Measurements from ENCODE around the gene LRP8.
"Not testable (repeated sequence)": the region's sequence is repeated elsewhere in the genome, so short reads cannot be mapped to it uniquely, and the experiment has no call there.

LRP8 gene

DNA sequence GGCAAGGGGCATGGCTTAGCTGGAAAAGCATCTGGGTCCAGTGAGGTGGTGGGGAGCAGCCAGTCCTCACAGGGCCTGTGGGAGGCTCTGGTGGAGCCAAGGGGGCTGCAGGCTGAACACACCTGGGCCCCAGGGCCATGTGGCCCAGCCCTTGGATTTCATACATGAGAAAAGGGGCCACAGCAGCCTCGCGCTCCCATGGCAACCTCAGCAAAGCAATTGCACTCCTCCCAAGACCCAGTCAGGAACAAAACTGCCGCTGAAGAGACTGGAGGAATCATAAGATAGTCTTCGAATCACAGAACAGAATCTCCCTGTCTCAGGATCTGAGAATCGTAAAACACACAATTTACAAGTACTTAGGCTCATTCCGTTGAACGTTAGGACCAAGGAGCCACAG, 24.6 kb downstream of the LRP8 start:
- DNase-seq, result no peak

DNA sequence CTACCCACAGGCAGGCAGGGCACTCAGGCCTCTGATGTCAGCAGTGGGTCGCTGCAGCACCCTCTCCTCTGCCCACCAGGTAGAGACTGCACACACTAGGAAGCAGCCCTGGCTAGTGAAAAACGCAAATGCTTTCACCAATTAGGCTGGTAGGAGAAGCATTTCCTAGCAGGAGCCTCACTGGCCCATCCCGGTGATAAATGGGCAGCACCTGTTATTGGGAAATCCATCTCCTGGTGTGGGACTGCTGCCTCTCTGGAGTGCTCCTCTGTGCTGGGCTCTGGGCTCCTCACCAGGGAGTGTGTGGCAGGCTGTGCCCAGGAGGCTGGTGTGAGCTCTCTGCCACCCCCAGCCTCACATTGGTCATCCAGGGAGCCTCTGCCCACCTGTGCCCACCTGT, 28.6 kb downstream of the LRP8 start:
- DNase-seq, result no peak

DNA sequence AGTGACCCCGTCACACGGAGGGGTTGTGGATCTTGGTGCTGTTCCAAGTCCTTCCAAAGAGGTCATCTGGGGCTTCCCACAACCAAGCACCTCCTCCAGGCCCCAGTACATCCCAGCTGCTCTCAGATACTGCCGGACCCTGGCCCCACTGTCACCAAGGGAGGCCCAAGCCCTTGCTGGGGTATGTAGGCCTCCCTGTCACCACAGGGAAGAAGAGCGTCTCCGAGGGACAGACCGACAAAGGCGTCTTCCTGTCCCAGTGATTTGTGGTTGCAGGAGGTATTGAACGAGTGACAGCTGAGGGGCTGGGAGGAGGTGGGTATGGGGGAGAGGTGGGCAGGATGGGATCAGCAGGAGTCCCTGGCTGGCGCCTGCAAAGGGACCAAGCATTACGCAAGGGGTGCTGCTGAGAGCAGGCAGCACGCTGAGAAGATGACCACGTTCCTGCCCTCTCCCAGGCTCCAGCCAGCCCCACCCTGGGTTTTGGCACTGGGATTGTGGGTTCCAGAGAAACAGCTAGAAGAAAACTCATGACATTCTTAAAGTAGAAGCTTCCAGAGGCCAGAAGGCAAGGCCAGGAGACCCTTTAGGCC, 29.7 kb downstream of the LRP8 start:
- no peak for DNase-seq

DNA sequence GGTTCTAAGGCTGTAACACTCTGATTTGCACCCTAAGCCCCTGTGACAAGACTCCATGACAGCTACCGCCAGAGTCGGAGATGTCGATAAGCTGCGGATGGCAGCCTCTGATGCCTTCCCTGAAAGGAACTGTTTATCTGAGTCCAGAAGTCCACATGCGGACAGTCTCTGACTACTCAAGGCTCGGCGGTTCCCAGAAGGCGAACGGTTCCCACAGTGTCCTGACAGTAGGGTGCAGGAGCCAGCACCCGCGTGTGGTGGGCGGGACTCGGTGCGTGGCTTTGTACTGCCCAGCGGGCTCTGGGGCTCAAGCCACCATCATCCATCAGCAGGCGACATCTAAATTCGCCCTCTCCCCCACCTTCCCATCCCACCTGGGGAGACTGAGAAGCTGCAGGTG, 30.7 kb downstream of the LRP8 start:
- DNase-seq, result no peak

DNA sequence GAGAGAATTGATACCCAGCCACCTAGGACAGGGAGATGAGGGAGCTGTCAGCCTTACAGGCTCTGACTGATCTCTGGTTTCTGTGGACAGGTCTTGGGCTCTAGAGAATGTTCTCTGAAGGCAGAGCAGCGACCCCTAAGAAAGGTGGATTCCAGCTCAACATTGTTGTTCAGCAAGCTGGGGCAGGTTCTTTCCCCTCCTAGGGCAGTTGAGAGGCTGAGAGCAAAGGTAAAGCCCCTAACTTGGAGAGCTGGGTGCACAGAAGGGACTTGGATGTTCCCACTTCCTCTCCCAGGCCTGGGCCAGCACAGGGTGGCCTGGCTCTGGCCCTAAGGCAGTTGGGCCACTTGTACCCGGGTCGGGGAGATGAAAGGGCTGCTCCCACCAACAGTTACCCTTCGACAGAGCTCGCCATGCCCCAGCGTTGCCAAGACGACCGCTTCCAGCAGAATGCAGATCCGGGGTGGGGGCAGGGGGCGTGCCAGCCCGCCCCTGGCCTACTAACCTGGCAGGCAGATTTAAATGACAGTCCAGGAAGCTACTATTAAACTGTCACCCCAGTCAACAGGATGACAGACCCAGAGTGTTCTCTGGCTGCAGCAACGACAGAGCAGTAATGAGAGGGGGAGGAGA, 31.6 kb downstream of the LRP8 start:
- no peak for DNase-seq

DNA sequence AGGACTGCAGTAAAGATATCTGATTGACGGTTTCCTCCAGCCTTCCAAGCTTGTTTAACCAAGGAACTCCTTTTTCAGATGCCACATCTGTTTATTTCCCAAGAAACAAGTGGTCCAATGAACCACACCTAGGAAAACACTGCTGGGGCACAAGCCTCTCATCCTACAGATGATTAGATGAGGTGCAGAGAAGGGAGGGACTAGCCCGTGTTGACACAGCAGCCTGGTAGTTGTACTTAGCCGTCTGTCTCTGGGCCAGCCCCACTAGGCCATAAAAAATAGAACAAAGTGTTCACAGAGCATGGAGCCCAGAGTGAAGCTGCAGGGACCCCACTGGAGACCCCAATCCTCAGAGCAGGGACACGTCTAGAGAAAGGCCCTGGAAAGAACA, 32.1 kb downstream of the LRP8 start:
- no peak for DNase-seq

DNA sequence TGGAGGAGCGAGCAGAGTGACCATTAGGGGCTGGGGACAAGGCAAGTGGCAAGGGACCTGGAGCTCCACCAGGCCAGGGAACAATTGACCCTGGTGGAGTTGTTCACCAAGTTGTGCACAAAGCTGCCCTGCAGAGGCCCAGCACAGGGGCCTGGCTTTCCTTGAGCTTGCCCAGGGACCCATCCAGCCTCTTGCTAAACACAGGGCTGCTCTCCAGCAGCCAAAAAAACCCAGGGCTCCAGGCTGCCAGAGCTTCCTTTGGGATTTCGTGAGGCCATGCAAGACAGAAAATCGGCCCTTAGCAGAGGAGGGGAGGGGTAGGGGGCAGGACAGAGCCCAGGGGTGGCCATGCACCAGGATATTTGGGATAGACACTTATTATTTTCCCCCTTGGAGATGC, 32.6 kb downstream of the LRP8 start:
- DNase-seq, result no peak

DNA sequence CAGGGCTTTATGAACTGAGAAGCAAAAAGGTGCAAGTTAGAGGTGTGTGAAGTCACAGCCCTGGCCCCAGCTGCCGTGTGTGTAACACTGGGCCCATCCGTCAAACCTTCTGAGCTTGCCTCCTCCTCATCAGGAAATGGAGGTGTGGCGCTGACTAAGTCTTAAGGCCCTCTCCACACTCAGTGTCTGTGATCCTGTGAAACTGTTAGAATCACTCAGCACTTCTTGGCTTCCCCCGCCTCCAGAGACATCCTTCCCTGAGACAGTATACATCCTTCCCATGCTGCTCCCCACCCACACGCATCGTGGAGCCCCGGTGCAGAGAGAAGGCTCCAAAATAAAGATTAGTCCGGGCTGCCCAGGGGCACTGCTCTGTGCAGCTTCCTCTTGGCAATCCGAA, 33.3 kb downstream of the LRP8 start:
- peak; percentile 24 for DNase-seq

DNA sequence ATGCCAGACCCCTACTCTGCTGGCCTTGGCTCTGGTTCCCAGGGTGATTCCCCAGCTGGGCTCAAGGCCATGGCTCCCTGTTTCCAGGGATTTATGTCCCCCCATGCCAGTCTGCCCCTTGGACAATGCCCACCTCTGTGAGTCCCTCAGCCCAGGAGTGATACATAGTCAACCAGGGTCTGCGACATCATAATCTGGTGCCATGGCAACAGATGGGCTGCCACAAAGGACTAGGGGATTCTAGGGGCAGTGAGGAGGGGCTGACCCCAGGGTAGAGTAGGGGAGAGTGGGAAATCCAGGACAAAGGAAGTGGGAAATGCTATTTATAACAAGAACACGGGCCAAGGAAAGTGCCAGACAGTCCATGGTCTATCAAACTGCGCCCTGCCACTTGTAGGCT, 33.8 kb downstream of the LRP8 start:
- DNase-seq, result no peak

DNA sequence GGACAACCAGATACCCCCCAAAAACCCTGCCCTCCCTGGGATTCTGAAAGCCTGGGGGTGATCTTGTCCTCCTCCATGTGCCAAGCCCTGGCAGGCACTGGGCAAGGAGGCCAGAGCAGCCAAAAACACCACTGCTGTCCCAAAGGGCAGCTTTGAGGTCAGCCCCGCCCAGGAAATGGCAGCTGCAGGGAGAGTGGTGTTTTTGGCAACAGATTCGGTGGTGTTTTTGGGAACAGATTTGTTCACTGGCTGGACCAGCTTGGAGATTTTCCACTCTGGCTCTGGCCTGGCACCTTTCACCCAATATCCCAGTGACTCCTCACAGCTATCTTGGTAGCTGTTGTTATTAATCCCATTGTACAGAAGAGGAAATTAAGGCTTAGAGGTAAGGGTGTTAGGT, 34.7 kb downstream of the LRP8 start:
- no peak for DNase-seq

DNA sequence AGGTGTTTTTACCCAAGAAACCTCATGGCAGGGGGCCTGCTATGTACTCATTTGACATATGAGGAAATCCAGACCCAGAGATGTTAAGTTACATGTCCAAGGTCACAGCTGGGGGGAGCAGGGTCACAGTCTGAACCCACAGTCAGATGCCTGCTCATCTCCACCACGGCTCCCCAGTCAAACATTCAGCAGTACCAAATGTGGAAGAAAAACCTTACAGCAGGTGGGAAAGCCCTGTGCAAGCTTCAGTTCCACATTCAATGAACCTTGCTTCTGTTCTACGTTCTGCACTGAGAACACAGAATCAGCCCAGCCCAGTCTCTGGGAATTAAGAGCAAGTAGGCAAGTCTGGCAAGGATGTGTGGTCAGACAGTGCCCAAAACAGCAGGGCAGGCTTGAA, 35.2 kb downstream of the LRP8 start:
- no peak for DNase-seq

DNA sequence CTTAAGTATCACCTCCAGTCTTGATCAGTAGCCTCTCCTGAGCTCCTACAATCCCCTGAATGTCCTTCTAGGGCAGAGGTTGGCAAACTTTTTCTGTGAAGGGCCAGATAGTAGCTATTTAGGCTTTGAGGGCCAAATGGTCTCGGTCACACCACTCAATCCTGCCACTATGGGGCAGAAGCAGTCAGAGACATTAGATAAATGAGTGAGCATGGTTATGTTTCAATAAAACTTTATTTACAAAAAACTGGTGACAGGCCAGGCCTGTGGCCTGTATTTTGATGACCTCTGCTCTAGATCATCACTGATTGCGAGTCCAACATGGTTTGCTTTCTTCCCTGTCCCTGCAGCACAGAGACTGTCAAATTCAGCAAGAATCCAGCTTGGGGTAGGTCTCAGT, 36.3 kb downstream of the LRP8 start:
- no peak for DNase-seq

DNA sequence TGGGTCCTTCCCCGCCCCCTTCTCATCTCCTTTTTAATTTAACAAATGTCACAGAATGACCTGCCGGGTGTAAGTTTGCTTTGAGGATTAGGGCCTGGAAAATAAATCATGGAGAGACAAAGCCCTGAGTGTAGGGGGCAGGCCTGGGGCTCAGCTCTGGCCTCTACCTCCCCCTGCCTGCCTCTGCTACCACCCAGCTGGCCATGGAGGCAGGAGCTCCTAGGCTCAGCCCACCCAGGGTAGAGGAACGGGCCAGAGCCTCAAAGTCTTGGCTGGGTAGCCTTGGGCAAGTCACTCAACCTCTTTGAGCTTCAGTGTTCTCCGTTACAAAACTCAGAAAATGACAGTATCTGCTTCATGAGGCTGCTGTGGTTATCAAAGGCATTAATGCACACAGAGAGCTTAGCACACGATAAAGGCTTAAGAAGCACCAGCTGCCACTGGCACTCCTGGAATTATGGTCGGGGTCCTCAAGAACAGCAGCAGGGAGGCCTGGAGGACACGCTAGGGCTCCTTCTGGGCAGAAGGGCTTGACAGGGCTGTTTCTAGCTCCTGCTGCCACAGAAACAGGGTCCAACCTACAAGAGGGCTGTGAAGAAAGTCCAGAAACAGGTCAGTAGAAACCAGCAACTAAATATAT, 39.0 kb downstream of the LRP8 start:
- DNase-seq, result no peak

DNA sequence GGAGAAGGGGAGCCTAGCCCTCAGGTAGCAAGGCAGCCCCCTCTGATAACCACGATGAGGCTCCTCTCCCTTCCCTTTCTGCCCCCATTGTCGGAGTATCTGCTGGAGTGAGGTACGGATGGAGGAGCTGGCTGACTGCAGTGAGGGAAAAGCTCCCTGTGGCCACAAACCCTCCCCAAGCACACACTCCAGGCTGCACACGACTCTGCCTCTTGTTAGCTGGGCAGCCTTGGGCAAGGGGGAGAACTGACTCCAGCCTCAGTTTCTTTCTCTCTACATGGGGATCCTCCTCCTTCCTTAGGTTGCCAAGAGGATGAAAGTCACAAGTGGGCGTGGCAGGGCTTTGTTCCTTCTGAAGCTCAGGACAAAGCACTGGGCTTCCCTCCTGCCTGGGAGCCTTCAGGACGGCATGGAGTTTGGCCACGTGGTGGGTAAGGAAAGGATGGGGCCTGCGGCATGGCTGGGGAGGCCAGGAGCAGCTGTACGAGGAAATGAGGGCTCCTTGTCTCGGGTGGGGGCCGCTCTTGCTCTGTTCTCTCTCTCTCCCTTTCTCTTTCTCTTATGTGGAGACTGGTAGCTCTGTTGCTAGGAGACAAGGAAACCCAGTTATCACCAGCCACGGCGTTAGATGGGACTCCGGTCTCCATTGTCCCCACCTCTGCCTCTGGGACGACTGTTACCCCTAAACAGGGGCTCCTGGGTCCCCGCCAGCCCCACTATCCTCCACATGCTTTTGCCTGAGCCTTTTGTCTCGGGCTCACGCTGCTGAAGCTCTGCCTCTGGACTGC, 39.7 kb downstream of the LRP8 start:
- no peak for DNase-seq

DNA sequence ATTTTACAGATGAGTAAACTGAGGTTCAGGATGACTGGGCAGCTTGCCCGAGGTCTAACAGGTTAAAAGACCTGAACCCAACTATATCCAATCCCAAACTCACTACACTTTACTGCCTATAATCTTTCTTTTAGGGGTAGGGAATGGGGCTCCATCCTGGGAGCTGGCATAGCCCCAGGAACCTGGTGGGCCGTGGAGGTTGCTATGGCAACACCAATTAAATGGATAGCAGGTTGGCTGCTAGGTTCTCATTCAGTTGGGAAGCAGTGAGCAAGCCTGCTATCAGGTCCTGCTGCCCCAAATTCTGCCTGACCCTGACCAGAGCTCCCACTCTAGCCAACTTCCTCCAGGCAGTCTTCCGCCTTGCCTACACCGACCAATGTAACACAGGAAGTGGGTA, 40.9 kb downstream of the LRP8 start:
- DNase-seq, result no peak

DNA sequence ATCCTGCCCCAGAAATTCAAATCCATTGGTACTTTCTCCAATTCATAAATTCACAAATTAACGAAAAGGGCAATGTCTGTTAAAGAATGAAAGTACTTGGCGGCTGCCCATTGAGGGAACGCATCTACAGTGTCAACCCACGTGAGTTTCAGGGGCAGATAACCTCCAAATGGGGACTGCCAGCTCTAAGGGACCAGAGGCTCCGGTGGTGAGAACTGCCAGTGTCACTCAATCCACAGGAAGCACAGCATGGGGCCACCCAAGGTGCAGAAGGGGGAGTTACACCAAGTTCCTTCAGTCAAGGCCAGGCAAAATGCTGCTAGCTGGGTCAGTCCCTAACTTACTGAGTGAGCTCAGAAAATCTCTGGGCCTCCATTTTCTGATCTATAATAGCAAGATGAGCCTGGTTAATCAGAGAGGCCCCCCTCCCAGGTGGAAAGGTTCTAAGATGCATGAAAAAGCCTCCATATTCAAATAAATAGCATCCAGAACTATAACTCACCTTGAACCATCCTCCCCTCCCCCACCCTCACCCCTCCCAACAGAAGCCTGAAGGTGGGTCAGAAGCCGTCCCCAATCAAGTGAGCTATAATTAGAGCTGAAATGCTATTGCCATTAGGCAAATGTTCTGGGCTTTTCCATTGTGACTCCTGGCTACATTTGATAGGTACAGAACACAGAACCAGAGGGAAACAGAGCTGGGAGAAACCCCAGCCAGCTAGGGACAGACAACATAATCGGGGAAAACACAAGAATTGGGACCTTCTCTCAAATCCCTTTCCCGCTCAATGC, 41.7 kb downstream of the LRP8 start:
- DNase-seq, result no peak

DNA sequence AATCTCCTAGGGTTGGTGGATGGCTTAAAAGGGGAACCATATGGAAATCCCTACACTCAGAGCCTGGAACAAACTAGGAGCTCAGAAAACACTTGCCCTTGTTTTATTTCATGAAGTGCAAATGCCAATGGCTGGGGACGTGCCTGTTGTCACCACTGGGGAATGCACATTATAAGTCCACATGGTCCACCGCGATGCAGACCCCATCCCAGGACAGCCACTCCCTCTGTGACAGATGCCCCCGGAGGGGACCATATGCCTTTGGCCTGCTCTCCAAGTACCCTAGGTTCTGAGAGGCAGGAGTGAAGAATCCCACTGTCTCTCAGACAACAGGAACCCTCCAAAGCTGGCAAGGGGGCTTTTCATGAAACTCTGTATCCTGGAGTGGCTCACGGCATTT, 42.3 kb downstream of the LRP8 start:
- no peak for DNase-seq

DNA sequence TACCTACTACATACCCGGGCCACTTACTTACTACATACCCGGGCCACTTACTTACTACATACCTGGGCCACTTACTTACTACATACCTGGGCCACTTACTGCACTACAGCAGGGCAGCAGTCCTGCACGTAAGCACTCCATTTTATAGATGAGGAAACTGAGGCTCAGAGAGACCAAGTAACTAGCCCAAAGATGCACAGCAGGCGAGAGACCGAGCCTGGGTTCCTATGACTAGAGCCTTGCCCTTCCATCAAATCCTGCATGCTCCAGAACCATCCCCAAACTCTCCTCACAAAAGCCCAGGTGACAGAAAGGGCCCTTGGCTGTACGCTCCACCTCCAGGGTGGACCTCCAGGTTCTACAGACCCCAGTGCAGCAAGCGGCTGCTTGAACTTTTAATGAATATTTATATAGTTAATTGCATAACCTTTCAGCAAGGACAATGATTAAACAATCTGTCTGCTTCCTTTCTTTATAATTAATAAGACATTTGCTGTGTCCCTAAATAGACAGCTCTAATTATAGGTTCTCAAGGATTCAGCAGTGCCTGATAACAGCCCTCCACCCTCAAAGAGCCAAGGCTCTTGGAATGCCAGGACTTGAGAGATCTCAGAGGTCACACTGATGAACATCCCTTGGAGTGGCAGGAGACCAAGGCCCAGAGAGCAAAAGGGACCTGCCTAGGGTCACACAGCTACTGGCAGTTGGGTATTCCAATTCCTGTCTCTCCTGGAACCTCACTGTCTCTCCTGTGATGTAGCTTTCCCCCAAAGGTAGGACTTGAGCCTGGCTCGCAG, 43.4 kb downstream of the LRP8 start:
- DNase-seq, result no peak

DNA sequence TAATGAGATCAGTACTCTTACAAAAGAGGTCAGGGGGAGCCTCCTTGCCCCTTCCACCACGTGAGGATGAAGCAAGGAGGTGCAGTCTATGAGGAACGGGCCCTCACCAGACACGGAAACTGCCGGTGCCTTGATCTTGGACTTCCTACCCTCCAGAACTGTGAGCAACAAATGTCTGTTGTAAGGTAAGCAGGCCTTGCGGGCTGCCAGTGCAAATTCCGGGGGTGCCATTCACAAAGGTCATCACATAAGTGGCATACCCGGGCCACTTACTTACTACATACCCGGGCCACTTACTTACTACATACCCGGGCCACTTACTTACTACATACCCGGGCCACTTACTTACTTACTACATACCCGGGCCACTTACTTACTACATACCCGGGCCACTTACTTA, 44.7 kb downstream of the LRP8 start:
- DNase-seq, result not testable (repeated sequence)

DNA sequence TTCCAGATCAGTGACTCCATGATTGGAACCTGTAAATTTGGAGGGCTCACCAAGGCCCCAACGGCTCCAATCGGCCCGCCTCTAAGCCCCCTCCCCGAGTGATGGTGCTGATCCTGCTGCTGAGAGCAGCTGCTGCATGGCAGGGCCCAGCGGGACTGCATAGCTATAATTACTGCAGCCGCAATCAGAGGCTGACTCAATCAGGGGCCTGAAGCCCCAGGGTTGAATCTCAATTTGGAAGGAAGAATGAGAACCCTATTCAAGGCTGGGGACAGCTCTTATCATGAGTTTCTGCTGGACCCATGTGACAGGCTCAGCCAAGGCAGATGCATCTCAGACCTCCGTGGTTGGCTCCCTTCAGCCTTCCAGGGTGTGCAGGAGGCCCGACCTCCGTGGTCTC, 46.7 kb downstream of the LRP8 start:
- DNase-seq, result no peak

DNA sequence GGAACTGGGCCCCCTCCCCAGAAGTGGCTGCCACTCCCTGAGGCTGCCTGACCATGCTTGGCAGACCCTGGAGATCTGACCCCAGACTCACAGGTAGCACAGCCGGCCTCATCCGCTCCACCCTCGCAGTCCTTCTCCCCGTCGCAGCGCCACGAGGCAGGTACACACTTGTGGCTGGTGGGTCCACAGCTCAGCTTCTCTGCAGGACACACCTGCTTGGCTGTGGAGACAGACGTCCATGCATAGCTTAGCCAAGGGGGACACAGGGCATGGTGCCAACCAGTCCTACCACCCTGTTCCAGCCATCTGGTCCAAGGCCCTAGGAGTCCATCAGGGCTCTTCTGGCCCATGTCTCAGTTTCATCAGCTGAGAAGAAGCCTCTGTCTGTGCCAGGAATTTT, 47.4 kb downstream of the LRP8 start:
- DNase-seq, result no peak
